ENCODE results near the gene FBXL3.
"Not testable (repeated sequence)": the region's sequence is repeated elsewhere in the genome, so short reads cannot be mapped to it uniquely, and the experiment has no call there.

Gene FBXL3

DNA sequence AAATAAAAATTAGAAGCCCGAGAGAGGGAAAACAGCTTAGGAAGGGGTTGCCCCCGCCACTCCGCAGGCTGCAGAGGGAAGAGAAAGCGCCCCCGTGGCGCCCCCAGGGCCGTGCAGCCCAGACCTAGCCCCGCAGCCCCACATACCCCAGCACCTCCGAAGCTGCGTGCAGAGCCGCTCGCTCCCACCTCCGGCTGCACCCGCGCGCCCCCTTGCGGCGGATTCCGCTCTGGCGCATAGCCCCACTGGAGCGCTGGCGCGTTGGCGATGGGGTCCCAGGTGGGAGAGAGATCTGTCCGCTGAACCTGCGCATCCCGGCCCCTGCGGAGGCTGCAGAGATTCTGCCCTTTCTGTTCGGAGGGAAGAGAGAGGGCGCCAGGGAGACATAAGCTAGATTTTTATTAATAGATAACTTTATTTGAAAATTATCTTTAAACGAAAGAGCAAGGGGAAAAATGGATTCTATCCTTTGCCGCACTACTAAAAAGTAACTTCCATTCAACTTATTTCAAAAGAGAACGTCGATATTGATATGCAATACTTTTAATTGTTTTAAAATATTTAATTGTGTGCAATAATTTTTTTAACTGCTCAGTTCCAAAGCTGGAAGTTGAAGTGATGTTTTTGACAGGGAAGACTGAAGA, 46.8 kb downstream of the FBXL3 start:
- DNase-seq = peak; percentile 85

DNA sequence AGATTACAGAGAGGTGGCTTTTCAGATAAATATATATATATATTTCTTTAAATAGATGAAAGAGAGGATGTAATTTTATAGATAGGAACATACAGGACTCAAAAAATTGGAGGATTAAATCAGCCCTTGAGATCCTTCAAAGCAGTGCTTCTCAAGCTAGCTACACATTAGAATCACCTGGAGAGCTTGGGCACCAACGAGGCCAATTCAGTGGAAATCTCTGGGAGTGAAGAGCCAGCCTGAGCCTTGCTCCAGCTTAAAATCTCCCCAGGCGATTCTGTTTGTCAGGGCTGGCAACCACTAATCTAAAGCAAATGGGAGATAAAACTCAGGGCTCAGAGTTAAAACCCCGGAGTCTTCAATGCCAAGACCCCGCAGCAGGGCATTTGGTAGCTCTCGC, 50.0 kb downstream of the FBXL3 start:
- DNase-seq = no peak

- peak; percentile 24 for DNase-seq
Measured at GRCh38 chr13:76976490-76976889, 50.5 kb downstream of the FBXL3 start.

- no peak for DNase-seq
Measured at GRCh38 chr13:76975863-76976262, 51.1 kb downstream of the FBXL3 start.

DNA sequence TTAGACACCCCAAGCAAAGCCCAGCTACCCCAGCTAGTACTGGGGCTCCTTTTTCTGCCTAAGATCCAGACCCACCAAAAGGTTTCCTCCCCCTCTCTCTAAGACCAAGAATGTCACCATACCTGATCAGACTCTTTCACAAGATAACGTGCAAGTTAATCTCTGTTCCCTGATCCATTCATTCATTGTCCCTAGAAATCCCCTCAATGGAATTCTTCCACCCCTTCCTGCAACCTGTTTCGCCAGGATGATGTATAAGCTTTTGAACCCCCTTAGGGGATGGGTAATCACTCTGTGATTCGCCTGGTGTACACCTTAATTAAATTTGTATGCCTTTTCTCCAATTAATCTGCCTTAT, 52.4 kb downstream of the FBXL3 start:
- no peak for DNase-seq

- DNase-seq = no peak
Measured at GRCh38 chr13:76973920-76974617, 52.9 kb downstream of the FBXL3 start.

DNA sequence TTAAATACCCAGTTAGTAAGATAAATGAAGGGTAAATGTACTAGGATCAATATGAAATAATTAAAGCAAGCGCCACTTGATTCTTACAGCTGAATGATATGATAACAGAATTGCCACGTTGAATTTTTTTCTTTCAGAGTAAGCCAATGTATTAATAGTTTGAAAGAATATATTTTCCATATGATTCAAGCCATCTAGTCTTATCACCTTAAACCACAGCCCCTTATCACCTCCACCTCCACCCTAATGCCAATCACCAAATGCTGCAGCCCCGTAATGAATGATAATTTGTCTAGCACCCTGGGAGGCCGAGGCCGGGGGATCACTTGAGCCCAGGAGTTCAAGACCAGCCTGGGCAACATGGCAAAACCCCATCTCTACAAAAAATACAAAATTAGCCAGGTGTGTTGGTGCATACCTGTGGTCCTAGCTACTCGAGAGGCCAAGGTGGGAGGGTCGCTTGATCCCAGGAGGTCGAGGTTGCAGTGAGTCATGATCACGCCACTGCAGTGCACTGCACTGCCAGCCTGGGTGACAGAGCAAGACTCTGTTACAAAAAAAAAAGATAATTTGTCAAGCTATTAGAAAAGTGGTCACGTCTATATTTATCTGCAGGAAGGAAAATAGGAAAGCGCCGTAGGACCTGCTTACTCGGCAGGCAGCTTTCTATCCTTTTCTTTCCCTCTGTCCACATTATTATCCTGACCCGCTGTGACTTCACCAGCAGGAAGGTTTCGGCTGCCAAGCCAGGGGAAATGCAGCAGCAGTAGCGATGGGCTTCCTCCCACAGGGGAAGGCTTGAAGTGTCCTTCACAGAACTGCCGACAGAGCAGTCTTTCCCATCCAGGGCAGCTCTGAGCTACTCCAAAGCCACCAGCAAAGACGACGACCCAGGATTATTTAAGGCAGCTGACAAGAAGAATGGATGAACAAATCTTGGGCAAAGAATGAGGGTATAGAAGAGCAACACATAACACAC, 54.8 kb downstream of the FBXL3 start:
- peak; percentile 54 for DNase-seq

DNA sequence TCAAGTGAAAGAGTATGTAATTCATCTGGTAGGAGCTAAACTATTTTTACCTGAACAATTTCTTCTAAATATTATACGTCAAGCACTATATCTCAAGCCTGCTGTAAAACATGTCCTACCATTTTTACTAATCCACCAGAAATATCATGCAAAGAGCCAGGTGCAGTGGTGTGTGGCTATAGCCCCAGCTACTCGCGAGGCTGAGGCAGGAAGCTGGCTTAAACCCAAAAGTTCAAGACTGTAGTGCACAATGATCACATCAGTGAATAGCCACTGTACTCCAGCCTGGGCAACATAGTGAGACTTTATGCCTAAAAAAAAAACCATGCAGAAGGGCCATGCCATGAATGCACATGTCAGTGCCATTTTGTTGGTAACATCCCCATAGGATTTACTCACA, 55.7 kb downstream of the FBXL3 start:
- DNase-seq = no peak

DNA sequence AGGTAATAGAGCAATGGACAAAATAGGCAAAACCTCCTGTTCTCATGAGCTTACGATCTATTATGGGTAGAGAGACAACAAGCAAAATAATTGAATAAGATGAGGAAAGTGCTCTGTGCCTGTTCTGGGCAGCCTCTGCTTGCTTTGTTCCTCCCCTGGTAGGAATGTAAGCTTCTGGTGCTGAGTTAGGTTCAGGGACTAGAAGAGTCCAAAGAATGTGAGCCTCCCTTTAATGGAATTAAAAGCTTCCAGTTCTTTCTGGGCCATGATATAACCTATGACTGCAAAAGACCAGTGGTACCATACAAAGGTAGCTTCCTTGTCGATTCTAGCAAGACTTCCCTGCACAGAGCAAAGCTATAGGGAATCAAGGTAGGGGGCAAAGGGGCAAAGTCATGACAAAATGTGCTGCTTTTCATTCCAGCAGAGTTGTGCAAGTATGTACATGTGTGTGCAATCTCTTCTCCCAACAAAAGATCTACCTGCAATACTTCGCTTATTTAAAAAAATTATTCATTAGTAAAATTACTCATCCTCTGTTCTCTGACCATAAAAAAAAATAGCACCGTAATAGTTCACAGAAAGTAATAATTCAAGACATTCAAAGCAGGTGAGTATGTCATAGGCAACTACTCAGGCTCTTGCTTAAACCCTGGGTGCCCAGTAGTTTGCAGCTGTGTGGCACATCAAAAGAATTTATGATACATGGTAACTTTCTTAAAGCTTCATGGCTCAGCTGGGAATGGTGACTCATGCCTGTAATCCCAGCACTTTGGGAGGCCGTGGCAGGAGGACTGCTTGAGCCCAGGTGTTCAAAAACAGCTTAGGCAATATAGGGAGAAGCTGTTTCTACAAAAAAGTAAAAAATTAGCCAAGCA, 57.2 kb downstream of the FBXL3 start:
- no peak for DNase-seq

GRCh38 chr13:76968041-76968440, 58.9 kb downstream of the FBXL3 start:
- DNase-seq = no peak

DNA sequence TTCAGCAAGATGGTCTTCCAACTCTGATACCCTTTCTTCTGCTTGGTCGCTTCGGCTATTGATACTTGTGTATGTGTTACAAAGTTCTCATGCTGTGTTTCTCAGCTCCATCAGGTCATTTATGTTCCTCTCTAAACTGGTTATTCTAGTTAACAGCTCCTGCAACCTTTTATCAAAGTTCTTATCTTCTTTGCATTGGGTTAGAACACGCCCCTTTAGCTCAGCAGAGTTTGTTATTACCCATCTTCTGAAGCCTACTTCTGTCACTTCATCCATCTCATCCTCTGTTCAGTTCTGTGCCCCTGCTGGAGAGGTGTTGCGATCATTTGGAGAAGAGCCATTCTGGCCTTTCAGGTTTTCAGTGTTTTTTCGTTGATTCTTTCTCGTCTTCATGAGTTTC, 59.9 kb downstream of the FBXL3 start:
- no peak for DNase-seq

DNA sequence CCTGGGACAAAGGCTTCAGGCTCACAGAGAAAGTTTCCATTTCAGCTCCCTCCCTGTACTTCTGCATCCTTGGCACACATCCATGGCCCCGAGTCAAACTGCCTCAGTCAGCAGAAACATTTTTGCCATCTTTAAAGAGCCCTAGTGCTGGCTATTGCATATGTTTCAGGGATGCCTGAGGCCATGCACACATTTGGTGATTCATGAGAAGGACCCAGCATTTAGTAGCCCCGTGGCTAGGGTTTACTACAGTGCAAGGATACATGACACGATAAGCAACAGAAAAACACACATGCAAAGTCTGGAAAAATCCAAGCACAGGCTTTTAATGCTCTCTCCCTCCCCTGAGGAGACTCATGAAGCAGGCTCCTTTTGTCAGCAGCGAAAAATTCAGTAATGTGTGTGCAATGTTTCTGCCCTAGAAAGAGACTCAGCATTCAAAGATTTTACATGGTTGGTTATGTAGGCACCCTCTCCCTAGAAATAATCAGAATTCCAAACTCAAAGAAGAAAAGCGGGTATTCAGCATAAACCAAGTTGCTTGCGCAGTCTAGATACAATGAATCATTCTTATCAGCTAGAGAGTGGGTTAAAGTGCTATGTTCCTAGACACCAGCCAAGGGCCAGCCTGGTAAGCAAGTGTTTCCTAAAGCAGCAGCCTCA, 61.1 kb downstream of the FBXL3 start:
- DNase-seq = no peak

GRCh38 chr13:76959734-76960133, 67.2 kb downstream of the FBXL3 start:
- not testable (repeated sequence) for DNase-seq

DNA sequence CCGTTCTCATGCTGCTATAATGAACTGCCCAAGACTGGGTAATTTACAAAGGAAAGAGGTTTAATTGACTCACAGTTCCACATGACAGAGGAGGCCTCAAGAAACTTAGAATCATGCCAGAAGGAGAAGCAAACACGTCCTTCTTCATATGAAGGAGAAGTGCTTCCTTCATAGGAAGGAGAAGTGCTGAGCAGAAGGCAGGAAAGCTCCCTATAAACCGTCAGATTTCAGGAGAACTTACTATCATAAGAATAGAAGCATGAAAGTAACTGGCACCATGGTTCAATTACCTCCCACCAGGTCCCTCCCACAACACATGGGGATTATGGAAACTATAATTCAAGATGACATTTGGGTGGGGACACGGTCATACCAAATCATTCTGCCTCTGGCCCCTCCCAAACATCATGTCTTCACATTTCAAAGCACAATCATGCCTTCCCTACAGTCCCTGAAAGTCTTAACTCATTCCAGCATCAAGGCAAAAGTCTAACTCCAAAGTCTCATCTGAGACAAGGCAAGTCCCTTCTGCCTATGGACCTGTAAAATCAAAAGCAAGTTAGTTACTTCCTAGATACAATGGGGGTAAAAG, 68.0 kb downstream of the FBXL3 start:
- no peak for DNase-seq

- DNase-seq = no peak
Measured at GRCh38 chr13:76955661-76956060, 71.3 kb downstream of the FBXL3 start.

Measured in hematopoietic multipotent progenitor cell treated with erythropoietin and hydrocortisone succinate and interleukin-3 and kit ligand, for 4 days (in vitro differentiated cells).